ENCODE measurements around the gene F7.
"Not testable (repeated sequence)": the region's sequence is repeated elsewhere in the genome, so short reads cannot be mapped to it uniquely, and the experiment has no call there.

Gene F7

DNA sequence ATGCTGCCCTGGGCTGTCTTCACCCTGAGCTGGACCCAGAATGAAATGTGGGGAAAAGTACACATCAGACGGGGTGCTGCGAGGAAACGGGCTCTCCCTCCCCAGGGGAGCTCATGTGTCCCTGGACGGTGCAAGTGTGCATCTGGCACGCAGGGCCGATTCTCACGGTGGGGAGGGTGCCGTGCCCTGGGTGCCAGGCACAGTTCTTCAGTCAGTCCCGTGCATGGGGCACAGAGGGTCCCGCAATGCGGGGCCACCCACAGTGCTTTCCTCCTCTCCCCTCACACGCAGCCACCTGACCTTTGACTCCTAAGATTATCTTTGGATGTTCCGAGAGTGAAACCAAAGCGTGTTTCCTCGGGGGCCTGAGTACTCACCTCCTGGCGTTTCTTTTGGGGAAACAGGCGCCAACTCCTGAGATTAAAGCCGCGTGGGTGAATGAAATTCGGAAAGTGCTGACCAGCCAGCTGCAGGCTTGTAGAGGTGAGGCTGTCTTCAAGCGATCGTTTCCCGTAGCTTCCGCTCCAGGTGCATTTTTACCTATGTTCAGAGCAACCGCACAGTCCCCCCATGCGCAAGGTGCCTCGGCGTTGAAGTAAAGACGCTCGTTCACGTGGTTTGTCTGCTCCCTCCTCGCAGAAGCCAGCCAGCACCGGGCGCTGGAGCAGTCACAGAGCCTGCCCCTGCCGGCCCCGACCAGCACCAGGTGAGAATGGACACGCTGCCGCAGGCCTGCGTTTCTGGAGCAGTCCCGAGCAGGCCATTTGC lies 17.5 kb upstream of the F7 start:
- no peak for DNase-seq

DNA sequence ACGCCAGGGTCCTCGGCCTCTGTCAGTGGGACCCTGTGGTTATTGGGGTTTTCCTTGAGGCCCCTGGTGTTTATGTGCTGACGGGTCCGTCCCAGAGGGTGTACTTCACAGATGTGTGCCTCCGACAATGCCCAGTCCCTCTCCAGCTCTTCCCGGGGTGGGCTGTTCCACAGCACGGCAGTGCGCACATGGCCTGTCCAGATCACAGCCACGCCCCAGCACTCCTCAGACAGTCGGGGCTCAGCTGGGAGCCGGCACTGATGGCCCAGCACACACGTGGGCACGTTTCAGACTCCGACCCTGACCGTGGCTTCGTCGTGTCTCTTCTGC lies 16.9 kb upstream of the F7 start:
- no peak for DNase-seq

DNA sequence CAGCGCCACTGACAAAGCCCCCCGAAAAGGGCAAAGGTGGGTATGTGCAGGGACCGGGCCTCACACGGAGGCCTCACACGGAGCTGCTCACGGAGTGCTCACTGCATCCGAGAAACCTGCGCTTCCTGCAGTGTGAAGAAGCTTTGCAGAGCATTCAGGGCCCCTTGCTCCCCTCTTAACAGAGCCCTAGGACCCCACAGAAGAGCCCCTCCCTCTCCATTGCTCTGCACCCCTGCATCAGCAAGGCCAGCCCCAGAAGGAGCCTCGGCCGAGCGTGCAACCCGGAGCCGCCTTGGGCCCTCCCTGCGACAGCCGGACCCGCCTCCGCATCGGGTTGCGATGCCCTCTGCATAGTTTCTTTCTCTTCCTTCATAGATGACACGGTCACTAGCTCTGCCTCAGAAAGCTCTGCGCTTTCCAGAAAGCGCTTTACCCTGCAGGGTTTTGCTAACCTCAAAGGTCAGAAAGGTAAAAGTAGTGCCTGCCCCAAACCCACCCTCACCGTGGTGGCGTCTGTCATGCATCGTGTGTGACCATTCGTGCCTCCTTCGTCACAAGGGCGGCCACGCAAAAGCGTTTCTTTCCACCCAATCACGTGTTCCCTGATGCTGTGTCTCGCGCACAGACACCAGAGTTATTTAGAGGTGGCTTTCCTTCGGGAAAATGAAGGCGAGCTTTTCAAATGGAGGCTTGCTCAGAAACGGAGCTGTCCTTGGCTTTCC lies 15.7 kb upstream of the F7 start:
- no peak for DNase-seq

- DNase-seq: no peak
Measured at GRCh38 chr13:113090415-113090770, 15.2 kb upstream of the F7 start.

GRCh38 chr13:113090806-113091205 lies 14.8 kb upstream of the F7 start:
- DNase-seq: no peak

GRCh38 chr13:113091211-113091771 lies 14.3 kb upstream of the F7 start:
- no peak for DNase-seq

DNA sequence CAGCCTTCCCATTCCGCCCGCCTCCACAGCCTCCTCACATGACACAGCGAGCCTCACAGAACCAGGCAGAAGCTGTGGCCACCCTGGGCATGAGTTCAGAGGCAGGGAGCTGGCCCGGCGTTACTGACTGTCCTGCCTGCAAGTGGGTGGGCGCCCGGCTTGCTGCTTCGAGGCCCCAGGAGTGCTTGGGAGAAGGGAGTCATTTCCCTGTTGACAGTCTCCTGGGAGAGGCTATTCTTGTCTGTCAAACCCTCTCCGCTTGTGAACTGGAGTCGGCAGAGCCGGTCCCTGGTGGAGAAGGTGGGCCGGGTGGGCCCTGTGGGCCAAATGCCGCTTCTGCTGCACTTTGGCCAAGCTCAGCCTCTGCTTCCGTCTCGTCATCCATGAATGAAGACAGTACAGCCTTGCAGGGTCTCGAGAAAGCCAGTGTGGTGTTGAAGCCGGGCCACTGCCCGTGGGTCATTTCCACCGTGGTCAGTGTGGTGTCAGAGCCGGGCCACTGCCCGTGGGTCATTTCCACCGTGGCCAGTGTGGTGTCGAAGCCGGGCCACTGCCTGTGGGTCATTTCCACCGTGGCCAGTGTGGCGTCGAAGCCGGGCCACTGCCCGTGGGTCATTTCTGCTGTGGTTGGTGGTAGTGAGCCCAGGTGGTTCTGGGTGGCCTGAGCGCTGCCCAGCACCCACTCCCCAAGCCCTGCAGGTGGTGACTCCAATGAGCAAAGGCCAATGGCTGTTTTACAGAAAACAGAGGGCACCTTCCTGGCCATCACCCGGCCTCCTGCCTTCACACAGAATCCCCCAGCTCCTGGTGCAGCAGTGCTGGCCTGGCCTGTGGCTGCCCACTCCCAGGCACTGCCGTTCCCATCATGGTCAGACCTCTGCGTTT lies 13.5 kb upstream of the F7 start:
- DNase-seq: no peak

- peak; percentile 28 for DNase-seq
Measured at GRCh38 chr13:113092776-113093579, 12.6 kb upstream of the F7 start.

GRCh38 chr13:113093580-113094409 lies 11.8 kb upstream of the F7 start:
- no peak for DNase-seq

- no peak for DNase-seq
Measured at GRCh38 chr13:113094410-113094800, 11.2 kb upstream of the F7 start.

- no peak for DNase-seq
Measured at GRCh38 chr13:113095146-113096051, 10.2 kb upstream of the F7 start.

GRCh38 chr13:113096052-113096744 lies 9.4 kb upstream of the F7 start:
- DNase-seq: no peak

GRCh38 chr13:113096745-113097305 lies 8.8 kb upstream of the F7 start:
- DNase-seq: no peak

- DNase-seq: no peak
Measured at GRCh38 chr13:113097651-113098050, 7.9 kb upstream of the F7 start.

DNA sequence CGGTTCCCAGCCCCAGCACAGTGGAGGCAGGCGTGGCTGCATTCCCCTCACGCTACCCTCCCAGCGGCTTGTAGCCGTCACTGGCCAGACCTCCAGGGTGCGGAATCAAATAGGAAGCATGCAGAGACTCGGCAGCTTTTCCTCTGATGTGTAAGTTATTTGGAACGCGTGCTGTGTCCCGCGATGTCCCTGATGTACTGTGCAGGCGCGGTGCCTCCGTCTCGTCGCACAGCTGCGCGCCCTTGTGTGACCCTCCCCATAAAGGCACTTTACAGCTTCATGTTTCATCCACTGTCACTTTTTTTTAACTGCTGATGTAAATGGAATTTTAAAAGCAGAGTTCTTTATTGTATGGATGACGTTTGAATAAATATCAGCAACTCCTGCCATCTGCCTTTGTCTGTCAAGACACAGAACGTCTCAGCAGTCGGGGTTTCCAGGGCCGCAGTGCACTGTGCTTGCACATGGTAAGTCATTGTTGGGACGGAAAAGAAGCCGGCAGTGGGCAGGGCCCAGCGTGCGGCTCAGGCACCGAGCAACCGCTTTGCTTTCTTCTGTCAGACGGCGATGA lies 7.3 kb upstream of the F7 start:
- DNase-seq: no peak

DNA sequence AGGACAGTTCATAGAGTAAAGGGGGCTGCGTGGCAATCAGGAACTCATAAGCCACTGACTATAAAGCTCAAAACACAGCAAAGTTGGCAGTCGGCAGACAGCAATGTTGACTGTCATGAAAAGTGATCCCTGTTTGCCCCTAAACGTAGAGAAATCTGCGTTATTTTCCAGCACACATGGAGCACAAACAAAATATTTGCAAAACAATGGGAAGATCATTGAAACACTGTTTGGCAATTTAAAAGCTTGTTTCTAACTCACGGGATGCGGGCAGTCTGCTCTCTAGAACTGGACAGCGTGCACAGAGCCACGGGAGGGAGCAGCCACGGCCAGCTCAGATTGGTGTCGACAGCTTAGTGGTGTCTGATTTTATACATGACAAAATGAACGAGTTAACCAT lies 6.4 kb upstream of the F7 start:
- no peak for DNase-seq

DNA sequence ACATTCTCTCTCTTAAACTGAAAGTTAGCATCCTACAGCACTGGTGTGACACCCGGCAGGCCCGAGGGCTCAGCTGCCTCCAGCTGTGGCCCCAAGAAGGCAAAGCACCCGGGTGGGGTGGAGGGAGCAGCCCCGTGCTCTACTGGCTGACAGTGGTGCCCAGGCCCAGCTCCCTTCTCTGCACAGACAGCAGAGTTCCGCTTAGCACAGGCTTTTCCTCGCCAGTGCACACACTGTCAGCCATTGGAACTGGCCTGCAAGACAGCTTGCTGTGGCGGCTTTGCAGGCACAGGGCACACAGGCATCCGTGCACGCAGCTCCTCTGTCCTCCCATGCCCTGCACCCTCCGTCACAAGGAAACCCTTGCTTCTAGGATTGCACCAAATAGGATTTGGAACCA lies 3.3 kb upstream of the F7 start:
- not testable (repeated sequence) for DNase-seq

GRCh38 chr13:113102727-113103126 lies 2.9 kb upstream of the F7 start:
- DNase-seq: no peak

DNA sequence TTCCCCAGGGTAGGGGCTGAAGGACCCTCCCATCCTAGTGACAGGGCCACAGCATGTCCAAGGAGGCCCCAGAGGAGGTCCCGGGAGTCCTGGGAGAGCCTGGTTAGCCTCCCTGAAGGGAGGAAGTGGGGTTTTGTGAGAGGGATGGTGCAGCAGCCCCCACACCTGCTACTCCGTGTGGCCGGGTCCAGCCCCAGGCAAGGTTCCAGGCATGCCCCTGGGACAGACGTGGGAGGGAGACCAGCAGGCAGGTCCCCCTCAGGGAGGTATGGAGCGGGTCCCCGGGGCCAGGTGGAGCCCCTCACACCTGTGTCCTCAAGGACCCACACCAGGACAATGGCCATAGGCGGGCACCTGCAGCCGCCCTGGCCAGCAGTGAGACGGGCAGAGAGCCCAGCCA lies 1.9 kb upstream of the F7 start:
- DNase-seq: no peak
